K562 (cell line): Measurements from ENCODE around the gene CDC42EP5. TPM values are rescaled to one million over a fixed set of nuclear protein-coding genes. Genes with fewer than 3 reads are reported as not detected.

Experiments
- ATAC-seq: fragments of 200-7000 bp; cut with Tn5 transposase; 3 replicates; pipeline ENCODE4 v1.9.1; 2020; ENCODE audit warnings: moderate library complexity
- BruUV-seq: library from RNA; stranded (reverse); fragments of 400-500 nt; replicated peaks from 2 replicates; lab custom pipeline; 2021; lab: Mats Ljungman, UMichigan
- CTCF ChIA-PET: fragments of 300-600 bp; formaldehyde crosslinking; extraction: SDS; loops from one replicate; lab custom pipeline; 2021; ENCODE audit warnings: low intra/inter-chr PET ratio; lab: Yijun Ruan, JAX
- POLR2A ChIA-PET: fragments of 300-600, 350-650 bp; sonication (Branson Sonifier 250); formaldehyde crosslinking; extraction: SDS; loops from one replicate; lab custom pipeline; 2021; ENCODE audit warnings: antibody characterized with exemption, inconsistent platforms; lab: Yijun Ruan, JAX
- DNase-seq, 4 experiments: peaks; one replicate each; pipeline versions ENCODE4 v3.0.0 to v3.0.0-alpha.2; 2011 to 2018; ENCODE audit warnings: low spot score in 3 of 4, mixed read lengths in 3 of 4; ENCODE audit errors: extremely low read depth in 1 of 4
- FAIRE-seq: peaks from 2 replicates; lab custom pipeline; 2011; peaks lifted over from hg19 to GRCh38; lab: Jason Lieb, UNC
- H2AFZ ChIP-seq: 2 replicates; pipeline ENCODE4 v1.6.0; 2011; ENCODE audit warnings: low read depth, low read length, control low read depth, inconsistent platforms
- H3K27ac ChIP-seq: fragments of 200-600 bp; 3 replicates; pipeline ENCODE4 v1.8.0; 2011; ENCODE audit warnings: low read depth, mild to moderate bottlenecking, control low read depth, inconsistent platforms, low read length, moderate library complexity, mixed read lengths; ENCODE audit errors: extremely low read depth
- H3K27me3 ChIP-seq, 2 experiments: fragments of 300-600 bp in 1 of 2; 2 replicates in 1 of 2; 3 replicates in 1 of 2; pipeline versions ENCODE4 v1.6.0 to v1.8.0; 2011; ENCODE audit warnings: inconsistent platforms in 2 of 2, low read length in 2 of 2, mild to moderate bottlenecking in 1 of 2, mixed read lengths in 1 of 2, moderate library complexity in 1 of 2; ENCODE audit not compliant: control insufficient read depth in 2 of 2, insufficient read depth in 2 of 2
- H3K36me3 ChIP-seq: fragments of 300-600 bp; 3 replicates; pipeline ENCODE4 v1.8.0; 2011; ENCODE audit warnings: mild to moderate bottlenecking, low read length, inconsistent platforms; ENCODE audit not compliant: control insufficient read depth, insufficient read depth
- H3K4me1 ChIP-seq, 2 experiments: fragments of 200-600 bp in 1 of 2; replicated peaks in 1 of 2; 2 replicates in 1 of 2; 3 replicates in 1 of 2; pipeline versions ENCODE4 v1.5.1 to v1.8.0; 2011; ENCODE audit warnings: inconsistent platforms in 2 of 2, low read length in 2 of 2, mild to moderate bottlenecking in 1 of 2, mixed read lengths in 1 of 2, moderate library complexity in 1 of 2; ENCODE audit not compliant: control insufficient read depth in 2 of 2, insufficient read depth in 2 of 2
- H3K4me2 ChIP-seq: 2 replicates; pipeline ENCODE4 v1.6.1; 2011; ENCODE audit warnings: low read length, control low read depth, inconsistent platforms, mixed read lengths; ENCODE audit not compliant: insufficient read depth
- H3K4me3 ChIP-seq: fragments of 200-600 bp; sonication (generic), shearing (Covaris generic); 2 replicates; pipeline ENCODE4 v1.5.1; 2016; ENCODE audit warnings: control low read depth, inconsistent platforms
- H3K79me2 ChIP-seq: fragments of 200-600 bp; 3 replicates; pipeline ENCODE4 v1.8.0; 2011; ENCODE audit warnings: low read length, inconsistent platforms; ENCODE audit not compliant: control insufficient read depth, insufficient read depth
- H3K9ac ChIP-seq, 2 experiments: 2 replicates each; pipeline versions ENCODE4 v1.6.0 to v1.6.1; 2011; ENCODE audit warnings: low read depth in 2 of 2, low read length in 2 of 2, control low read depth in 1 of 2, inconsistent platforms in 1 of 2, mild to moderate bottlenecking in 1 of 2, mixed read lengths in 1 of 2; ENCODE audit not compliant: insufficient read depth in 1 of 2
- H3K9me1 ChIP-seq: one replicate; pipeline ENCODE4 v1.6.0; 2011; ENCODE audit warnings: inconsistent platforms, mild to moderate bottlenecking, low read length, moderate library complexity; ENCODE audit not compliant: control insufficient read depth, insufficient read depth
- H3K9me3 ChIP-seq: replicated peaks from 2 replicates; pipeline ENCODE4 v1.5.1; 2011; ENCODE audit warnings: low read depth, low read length, inconsistent platforms; ENCODE audit not compliant: control insufficient read depth, insufficient read depth
- H4K20me1 ChIP-seq: replicated peaks from 2 replicates; pipeline ENCODE4 v1.6.1; 2011; ENCODE audit warnings: low read length, inconsistent platforms, mixed read lengths; ENCODE audit not compliant: control insufficient read depth, insufficient read depth
- CTCF ChIP-seq, 3 experiments: IDR thresholded peaks in 2 of 3; conservative IDR thresholded peaks in 1 of 3; 2 replicates each; pipeline ENCODE4 v1.5.1; 2011 to 2012; ENCODE audit warnings: low read length in 3 of 3, mild to moderate bottlenecking in 3 of 3, control low read depth in 2 of 3, improper control_type of control experiment in 1 of 3, inconsistent platforms in 1 of 3, low read depth in 1 of 3, mixed read lengths in 1 of 3, moderate library complexity in 1 of 3; ENCODE audit not compliant: insufficient read depth in 2 of 3
- HNRNPK ChIP-seq: fragments of 200-400 bp; formaldehyde crosslinking; IDR thresholded peaks from one replicate; pipeline ENCODE4 v1.6.1; 2018; ENCODE audit warnings: mild to moderate bottlenecking, low read depth, low read length; ENCODE audit not compliant: poor library complexity, severe bottlenecking
- IRF1 ChIP-seq: sonication (generic); formaldehyde crosslinking; IDR thresholded peaks from 2 replicates; pipeline ENCODE4 v1.8.0; 2022; ENCODE audit warnings: missing genetic modification reagents, mild to moderate bottlenecking, borderline replicate concordance
- KDM1A ChIP-seq, 2 experiments: fragments of 450-650 bp; IDR thresholded peaks; 2 replicates each; pipeline ENCODE4 v1.6.1; 2016; ENCODE audit warnings: mild to moderate bottlenecking in 2 of 2
- NKRF ChIP-seq: fragments of 450-650 bp; IDR thresholded peaks from 2 replicates; pipeline ENCODE4 v1.6.1; 2016; ENCODE audit warnings: borderline replicate concordance
- PKNOX1 ChIP-seq: fragments of 450-650 bp; IDR thresholded peaks from 2 replicates; pipeline ENCODE4 v1.6.1; 2016
- POLR2G ChIP-seq: fragments of 200-400 bp; formaldehyde crosslinking; IDR thresholded peaks from 2 replicates; pipeline ENCODE4 v1.6.1; 2017; ENCODE audit warnings: low read depth, mild to moderate bottlenecking, antibody characterized with exemption, low read length, moderate library complexity
- RAD21 ChIP-seq, 2 experiments: fragments of 250-450 bp in 1 of 2; fragments of 450-650 bp in 1 of 2; sonication (Bioruptor Pico) in 1 of 2; formaldehyde crosslinking in 1 of 2; IDR thresholded peaks in 1 of 2; conservative IDR thresholded peaks in 1 of 2; 2 replicates each; pipeline versions ENCODE4 v1.4.0 to v1.8.0; 2020 to 2022; ENCODE audit warnings: mild to moderate bottlenecking in 2 of 2, moderate library complexity in 1 of 2
- SMAD4 ChIP-seq: fragments of 250-450 bp; sonication (Bioruptor Pico); conservative IDR thresholded peaks from 2 replicates; pipeline ENCODE4 v1.8.0; 2021; ENCODE audit warnings: inconsistent platforms, mild to moderate bottlenecking, moderate library complexity
- SOX6 ChIP-seq: fragments of 450-650 bp; IDR thresholded peaks from 2 replicates; pipeline ENCODE4 v1.6.1; 2014; ENCODE audit warnings: mild to moderate bottlenecking
- ZBTB33 ChIP-seq: sonication (generic); formaldehyde crosslinking; IDR thresholded peaks from 2 replicates; pipeline ENCODE4 v1.8.1; 2023; ENCODE audit warnings: mild to moderate bottlenecking, missing genetic modification reagents
- ZNF583 ChIP-seq: fragments of 250-450 bp; sonication (Bioruptor Pico); IDR thresholded peaks from 2 replicates; pipeline ENCODE4 v1.4.0; 2020
- WGBS: fragments of 100-300 bp; shearing (Covaris generic); methylation state at CpG from one replicate; pipeline ENCODE4 v1.1.6; 2016; ENCODE audit warnings: low coverage, mixed read lengths; ENCODE audit not compliant: insufficient coverage; ENCODE audit errors: missing lambda C conversion rate; 5-methylcytosine and 5-hydroxymethylcytosine counted together
- in situ Hi-C: fragments of 300-500 bp; cut with MboI; formaldehyde crosslinking; loops from 4 replicates; pipeline ENCODE4 v1.15.0; 2018; ENCODE audit warnings: inconsistent platforms, mixed read lengths
- intact Hi-C: fragments of 100-400 bp; cut with micrococcal nuclease; formaldehyde crosslinking; loops from 2 replicates; pipeline ENCODE4 v1.14.2; 2022
- polyA plus RNA-seq, 8 experiments: library from polyadenylated mRNA; depleted of rRNA in 4 of 8; stranded (reverse) in 5 of 8; unstranded in 3 of 8; fragments of >200 nt; fragmentation: Nextera tagmentation in 2 of 8; fragmentation: Illumina TruSeq in 1 of 8; extraction: Ambion mirVana in 2 of 8; extraction: Trizol in 1 of 8; gene quantifications; 2 replicates each; pipeline versions ENCODE4 v1.2.1 to v1.2.3, GENCODE V29; 2011 to 2014; ENCODE audit warnings: inconsistent platforms in 1 of 8, missing spikeins in 1 of 8
- total RNA-seq, 7 experiments: library from RNA; depleted of rRNA in 6 of 7; stranded (reverse); fragments of >200 nt in 6 of 7; fragmentation: Illumina TruSeq in 2 of 7; extraction: Trizol in 2 of 7; gene quantifications; 2 replicates each; pipeline versions ENCODE4 v1.2.1 to v1.2.3, GENCODE V29; 2011 to 2021; ENCODE audit warnings: low replicate concordance in 1 of 7

Gene CDC42EP5
- total and polyA plus RNA-seq, 9 of the 15 experiments (the other 6 are each of a cell fraction or from before 2014, with no cell fraction given) = 0.15 to 0.38 TPM; not detected in 7

GRCh38 chr19:54439174-54439851 lies 33.8 kb downstream of the CDC42EP5 start:
- H3K4me2 ChIP-seq = no peak overlapping the region; the same call in 1 of the 2 replicates
- POLR2A ChIA-PET = interaction anchor here (1.2 to 1.3 kb wide), 2 partner anchors 9 to 10 kb away, joined by 4 to 7 read pairs; partner anchors contain the start of gene LENG8
- H3K9ac ChIP-seq = peak overlapping the region in 1 of 2 experiments; percentile 81; a peak in 2 of 4 replicates
- H3K4me3 ChIP-seq = no peak overlapping the region
- CTCF ChIA-PET = no interaction called here
- intact Hi-C loops = no loop called here
- in situ Hi-C loops = no loop called here
- no TSS peak for BruUV-seq
- no peak overlapping the region for H3K27ac ChIP-seq
- H3K27me3 ChIP-seq = no peaks in the 10 kb centered on the region
- H3K9me1 ChIP-seq = no peaks in the 10 kb centered on the region
- H4K20me1 ChIP-seq = peaks cover 5% of the 10 kb centered on the region; the same call in 1 of the 2 replicates
- 70% methylated on average over 15 of the region's 15 CpGs for WGBS
- peaks cover 6% of the 10 kb centered on the region; the same call in 2 of the 3 replicates for H3K79me2 ChIP-seq
- no peaks in the 10 kb centered on the region for H3K9me3 ChIP-seq
- ATAC-seq (peak; percentile 91), DNase-seq (peak in 2 of 4 experiments; percentile 47 to 50), FAIRE-seq (no peak)
- no peak overlapping the region for H2AFZ ChIP-seq
- H3K4me1 ChIP-seq = peaks cover 0 to 20% of the 10 kb centered on the region in 2 experiments; a peak in 2 of 5 replicates
- H3K36me3 ChIP-seq = peaks cover 18% of the 10 kb centered on the region; the same call in 1 of the 3 replicates
- TF ChIP-seq HNRNPK (no peak), SMAD4 (CRISPR knock-in tag) (no peak), SOX6 (no peak), POLR2G (no peak), RAD21 (CRISPR knock-in tag; conservative IDR thresholded peaks at IDR 0.05 in 1 of 2, IDR thresholded peaks at IDR 0.05 in 1 of 2) (peak in 1 of 2 experiments; percentile 15; a peak in 1 of 4 replicates), KDM1A (IDR thresholded peaks at IDR 0.05) (no peak), CTCF (IDR thresholded peaks at IDR 0.05 in 2 of 3, conservative IDR thresholded peaks at IDR 0.05 in 1 of 3; ENCODE audit: insufficient read depth in 2 of 3, low read depth in 1 of 3, low read length in 3 of 3) (peak; percentile 45 to 63 (median 59); a peak in 5 of 6 replicates), ZNF583 (CRISPR knock-in tag) (no peak), ZBTB33 (CRISPR knock-in tag) (peak; percentile 76; the same call in 1 of the 2 replicates), PKNOX1 (peak; percentile 82), IRF1 (CRISPR knock-in tag) (no peak), NKRF (no peak)
